Measurements from ENCODE around the gene WDR17.

Gene WDR17

GRCh38 chr4:176217510-176217909, 151.9 kb downstream of the WDR17 start:
- H3K4me3 ChIP-seq (ENCODE audit: low read length), result no peak overlapping the region
- TF ChIP-seq, protein P1, sequence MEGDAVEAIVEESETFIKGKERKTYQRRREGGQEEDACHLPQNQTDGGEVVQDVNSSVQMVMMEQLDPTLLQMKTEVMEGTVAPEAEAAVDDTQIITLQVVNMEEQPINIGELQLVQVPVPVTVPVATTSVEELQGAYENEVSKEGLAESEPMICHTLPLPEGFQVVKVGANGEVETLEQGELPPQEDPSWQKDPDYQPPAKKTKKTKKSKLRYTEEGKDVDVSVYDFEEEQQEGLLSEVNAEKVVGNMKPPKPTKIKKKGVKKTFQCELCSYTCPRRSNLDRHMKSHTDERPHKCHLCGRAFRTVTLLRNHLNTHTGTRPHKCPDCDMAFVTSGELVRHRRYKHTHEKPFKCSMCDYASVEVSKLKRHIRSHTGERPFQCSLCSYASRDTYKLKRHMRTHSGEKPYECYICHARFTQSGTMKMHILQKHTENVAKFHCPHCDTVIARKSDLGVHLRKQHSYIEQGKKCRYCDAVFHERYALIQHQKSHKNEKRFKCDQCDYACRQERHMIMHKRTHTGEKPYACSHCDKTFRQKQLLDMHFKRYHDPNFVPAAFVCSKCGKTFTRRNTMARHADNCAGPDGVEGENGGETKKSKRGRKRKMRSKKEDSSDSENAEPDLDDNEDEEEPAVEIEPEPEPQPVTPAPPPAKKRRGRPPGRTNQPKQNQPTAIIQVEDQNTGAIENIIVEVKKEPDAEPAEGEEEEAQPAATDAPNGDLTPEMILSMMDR (conservative IDR thresholded peaks at IDR 0.05; ENCODE audit: low read depth, low read length), result no peak
- DNase-seq (ENCODE audit: low read depth), result no peak

GRCh38 chr4:176222149-176222548, 156.5 kb downstream of the WDR17 start:
- TF ChIP-seq, protein P1 (conservative IDR thresholded peaks at IDR 0.05; ENCODE audit: low read depth, low read length), result no peak
- H3K4me3 ChIP-seq (ENCODE audit: low read length), result no peak overlapping the region
- no peak for DNase-seq (ENCODE audit: low read depth)

DNA sequence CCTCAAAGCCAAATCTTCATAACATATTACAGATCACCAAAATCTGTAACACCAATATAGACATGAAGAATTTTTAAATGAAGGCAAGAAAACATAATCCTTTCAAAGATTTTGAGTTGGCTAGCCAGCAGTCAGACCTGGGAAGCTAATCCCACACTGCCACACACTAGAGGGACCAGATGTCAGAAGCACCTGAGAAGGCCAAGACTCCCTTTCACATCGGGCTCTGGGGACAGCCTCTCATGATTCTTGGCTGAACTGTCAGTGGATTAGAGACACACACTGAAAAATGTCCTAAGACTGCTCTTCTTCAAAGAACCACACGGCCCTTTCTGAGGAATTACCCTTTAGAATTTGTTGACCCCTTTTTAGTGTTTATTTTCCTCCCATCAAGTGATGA, 157.9 kb downstream of the WDR17 start:
- TF ChIP-seq, protein P1 (conservative IDR thresholded peaks at IDR 0.05; ENCODE audit: low read depth, low read length), result no peak
- H3K4me3 ChIP-seq (ENCODE audit: low read length), result no peak overlapping the region
- DNase-seq (ENCODE audit: low read depth), result no peak

GRCh38 chr4:176226736-176227135, 161.1 kb downstream of the WDR17 start:
- no peak for DNase-seq (ENCODE audit: low read depth)
- TF ChIP-seq, protein P1 (conservative IDR thresholded peaks at IDR 0.05; ENCODE audit: low read depth, low read length), result no peak
- H3K4me3 ChIP-seq (ENCODE audit: low read length), result no peak overlapping the region

DNA sequence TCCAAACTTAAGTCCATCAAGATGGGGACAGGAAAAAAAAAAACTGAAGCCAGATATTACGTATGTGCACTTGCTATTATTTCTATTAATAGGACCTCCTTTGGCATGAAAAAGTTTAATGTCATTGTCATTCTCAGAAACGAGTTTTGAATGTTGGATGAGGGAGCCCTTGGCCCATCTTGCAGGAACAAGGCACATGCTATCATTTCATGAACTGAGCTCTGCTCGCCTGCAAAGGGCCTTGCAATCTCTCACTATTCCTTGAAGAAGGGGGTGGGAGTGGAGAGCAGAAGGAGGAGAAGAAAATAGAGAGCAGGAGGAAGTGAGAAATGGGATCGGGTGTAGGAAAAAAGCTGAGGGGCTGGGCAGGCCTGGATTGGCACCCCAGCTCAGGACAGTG, 164.0 kb downstream of the WDR17 start:
- no peak overlapping the region for H3K4me3 ChIP-seq (ENCODE audit: low read length)
- no peak for DNase-seq (ENCODE audit: low read depth)
- TF ChIP-seq, protein P1 (conservative IDR thresholded peaks at IDR 0.05; ENCODE audit: low read depth, low read length), result no peak
